Measurements from ENCODE around the gene EIPR1.

EIPR1 gene

DNA sequence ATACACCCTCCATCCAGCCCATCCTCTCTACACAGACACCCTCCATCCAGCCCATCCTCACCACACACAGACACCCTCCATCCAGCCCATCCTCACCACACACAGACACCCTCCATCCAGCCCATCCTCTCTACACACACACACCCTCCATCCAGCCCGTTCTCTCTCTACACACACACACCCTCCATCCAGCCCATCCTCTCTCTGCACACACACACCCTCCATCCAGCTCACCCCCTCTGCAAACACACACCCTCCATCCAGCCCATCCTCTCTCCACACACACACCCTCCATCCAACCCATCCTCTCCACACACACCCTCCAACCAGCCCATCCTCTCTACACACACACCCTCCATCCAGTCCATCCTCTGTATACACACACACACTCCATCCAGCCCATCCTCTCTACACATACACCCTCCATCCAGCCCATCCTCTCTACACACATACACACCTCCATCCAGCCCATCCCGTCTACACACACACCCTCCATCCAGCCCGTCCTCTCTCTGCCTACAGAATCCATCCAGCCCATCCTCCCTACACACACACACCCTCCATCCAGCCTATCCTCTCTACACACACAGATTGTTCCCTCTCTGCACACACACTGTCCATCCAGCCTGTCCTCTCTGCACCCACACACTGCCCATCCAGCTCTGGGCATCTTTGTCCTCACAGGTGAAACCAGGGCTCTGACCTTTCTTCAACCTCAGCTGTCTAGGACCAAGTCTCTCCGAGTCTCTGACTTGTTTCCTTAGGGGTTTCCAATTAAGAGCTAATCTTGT, 81.2 kb downstream of the EIPR1 start:
- Histone ChIP-seq H3K27me3 (ENCODE audit: control insufficient read depth in 1 of 2, insufficient read depth in 2 of 2, low read length in 2 of 2) (no peaks in the 10 kb centered on the region), H3K9ac (ENCODE audit: low read length in 2 of 2) (no peak overlapping the region), H3K27ac (ENCODE audit: low read length) (no peak overlapping the region), H3K9me3 (ENCODE audit: control insufficient read depth in 2 of 2, low read length in 2 of 2) (no peaks in the 10 kb centered on the region), H3K4me3 (ENCODE audit: low read length in 2 of 2) (no peak overlapping the region), H3K36me3 (ENCODE audit: control insufficient read depth in 2 of 2, insufficient read depth in 2 of 2, low read length in 2 of 2) (no peaks in the 10 kb centered on the region), H3K4me1 (ENCODE audit: control insufficient read depth, insufficient read depth, low read length) (no peaks in the 10 kb centered on the region)

DNA sequence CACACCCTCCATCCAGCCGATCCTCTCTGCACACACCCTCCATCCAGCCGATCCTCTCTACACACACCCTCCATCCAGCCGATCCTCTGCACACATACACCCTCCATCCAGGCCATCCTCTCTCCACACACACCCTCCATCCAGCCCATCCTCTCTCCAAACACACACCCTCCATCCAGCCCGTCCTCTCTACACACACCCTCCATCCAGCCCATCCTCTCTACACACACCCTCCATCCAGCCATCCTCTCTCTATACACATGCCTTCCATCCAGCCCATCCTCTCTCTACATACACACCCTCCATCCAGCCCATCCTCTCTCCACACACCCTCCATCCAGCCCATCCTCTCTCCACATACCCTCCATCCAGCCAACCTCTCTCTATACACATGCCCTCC, 83.1 kb downstream of the EIPR1 start:
- no peaks in the 10 kb centered on the region for H3K27me3 ChIP-seq (ENCODE audit: control insufficient read depth in 1 of 2, insufficient read depth in 2 of 2, low read length in 2 of 2)
- no peaks in the 10 kb centered on the region for H3K9me3 ChIP-seq (ENCODE audit: control insufficient read depth in 2 of 2, low read length in 2 of 2)
- H3K4me1 ChIP-seq (ENCODE audit: control insufficient read depth, insufficient read depth, low read length): no peaks in the 10 kb centered on the region
- no peaks in the 10 kb centered on the region for H3K36me3 ChIP-seq (ENCODE audit: control insufficient read depth in 2 of 2, insufficient read depth in 2 of 2, low read length in 2 of 2)
- no peak overlapping the region for H3K9ac ChIP-seq (ENCODE audit: low read length in 2 of 2)
- H3K4me3 ChIP-seq (ENCODE audit: low read length in 2 of 2): no peak overlapping the region
- H3K27ac ChIP-seq (ENCODE audit: low read length): no peak overlapping the region

DNA sequence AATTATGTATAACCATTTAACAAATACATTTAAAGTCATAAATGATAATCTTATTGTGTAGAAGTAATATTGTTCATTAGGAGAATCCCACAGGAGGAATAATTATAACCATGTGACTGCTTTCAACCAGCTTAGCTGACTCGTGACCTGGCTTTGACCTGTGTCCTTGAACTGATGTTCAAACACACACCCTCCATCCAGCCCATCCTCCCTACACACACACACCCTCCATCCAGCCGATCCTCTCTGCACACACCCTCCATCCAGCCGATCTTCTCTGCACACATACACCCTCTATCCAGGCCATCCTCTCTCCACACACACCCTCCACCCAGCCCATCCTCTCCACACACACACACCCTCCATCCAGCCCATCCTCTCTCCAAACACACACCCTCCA, 83.5 kb downstream of the EIPR1 start:
- Histone ChIP-seq H3K9me3 (ENCODE audit: control insufficient read depth in 2 of 2, low read length in 2 of 2) (no peaks in the 10 kb centered on the region), H3K4me3 (ENCODE audit: low read length in 2 of 2) (no peak overlapping the region), H3K9ac (ENCODE audit: low read length in 2 of 2) (no peak overlapping the region), H3K27me3 (ENCODE audit: control insufficient read depth in 1 of 2, insufficient read depth in 2 of 2, low read length in 2 of 2) (no peaks in the 10 kb centered on the region), H3K36me3 (ENCODE audit: control insufficient read depth in 2 of 2, insufficient read depth in 2 of 2, low read length in 2 of 2) (no peaks in the 10 kb centered on the region), H3K27ac (ENCODE audit: low read length) (no peak overlapping the region), H3K4me1 (ENCODE audit: control insufficient read depth, insufficient read depth, low read length) (no peaks in the 10 kb centered on the region)

DNA sequence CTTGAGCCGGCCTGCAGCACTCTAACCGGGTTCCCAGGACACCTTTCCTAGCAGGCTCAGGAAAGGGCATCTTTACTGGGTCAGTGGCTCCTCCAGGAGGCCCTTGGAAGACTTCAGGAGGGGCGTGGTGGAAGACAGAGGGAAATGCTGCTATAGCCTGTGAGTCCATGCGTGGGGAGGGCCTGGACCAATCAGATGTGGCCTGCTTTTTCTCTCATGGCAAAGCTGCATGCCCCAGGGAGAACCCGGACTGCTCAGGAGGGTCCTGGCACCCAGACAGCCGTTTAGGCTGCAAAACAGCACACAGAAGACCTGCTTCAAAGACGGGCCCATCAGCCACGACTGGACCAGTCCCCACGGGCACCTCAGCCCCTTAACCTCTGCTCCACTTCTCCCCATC, 84.4 kb downstream of the EIPR1 start:
- H3K27me3 ChIP-seq (ENCODE audit: control insufficient read depth in 1 of 2, insufficient read depth in 2 of 2, low read length in 2 of 2): no peaks in the 10 kb centered on the region
- no peak overlapping the region for H3K9ac ChIP-seq (ENCODE audit: low read length in 2 of 2)
- no peaks in the 10 kb centered on the region for H3K36me3 ChIP-seq (ENCODE audit: control insufficient read depth in 2 of 2, insufficient read depth in 2 of 2, low read length in 2 of 2)
- H3K4me1 ChIP-seq (ENCODE audit: control insufficient read depth, insufficient read depth, low read length): no peaks in the 10 kb centered on the region
- no peak overlapping the region for H3K27ac ChIP-seq (ENCODE audit: low read length)
- no peak overlapping the region for H3K4me3 ChIP-seq (ENCODE audit: low read length in 2 of 2)
- no peaks in the 10 kb centered on the region for H3K9me3 ChIP-seq (ENCODE audit: control insufficient read depth in 2 of 2, low read length in 2 of 2)

DNA sequence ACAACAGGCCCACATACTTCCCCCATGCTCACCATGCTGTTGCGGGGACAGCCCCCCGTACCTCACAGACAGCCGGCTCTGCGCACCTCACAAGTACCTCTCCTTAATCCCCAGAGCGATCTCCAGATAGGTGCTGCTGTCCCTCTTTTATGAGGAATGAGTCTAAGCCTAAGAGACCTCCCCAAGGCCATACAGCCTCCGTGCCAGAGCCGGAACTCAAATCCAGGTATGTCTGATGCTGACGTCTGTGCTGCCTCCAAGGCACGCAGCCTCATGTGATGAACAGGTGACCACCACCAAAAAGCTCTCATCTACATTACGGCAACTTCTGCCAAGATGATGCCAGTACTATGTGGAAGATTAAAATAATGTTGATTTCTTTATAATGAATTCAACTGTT, 85.2 kb downstream of the EIPR1 start:
- Histone ChIP-seq H3K27me3 (ENCODE audit: control insufficient read depth in 1 of 2, insufficient read depth in 2 of 2, low read length in 2 of 2) (no peaks in the 10 kb centered on the region), H3K4me1 (ENCODE audit: control insufficient read depth, insufficient read depth, low read length) (no peaks in the 10 kb centered on the region), H3K36me3 (ENCODE audit: control insufficient read depth in 2 of 2, insufficient read depth in 2 of 2, low read length in 2 of 2) (no peaks in the 10 kb centered on the region), H3K27ac (ENCODE audit: low read length) (no peak overlapping the region), H3K9ac (ENCODE audit: low read length in 2 of 2) (no peak overlapping the region), H3K9me3 (ENCODE audit: control insufficient read depth in 2 of 2, low read length in 2 of 2) (no peaks in the 10 kb centered on the region), H3K4me3 (ENCODE audit: low read length in 2 of 2) (no peak overlapping the region)

DNA sequence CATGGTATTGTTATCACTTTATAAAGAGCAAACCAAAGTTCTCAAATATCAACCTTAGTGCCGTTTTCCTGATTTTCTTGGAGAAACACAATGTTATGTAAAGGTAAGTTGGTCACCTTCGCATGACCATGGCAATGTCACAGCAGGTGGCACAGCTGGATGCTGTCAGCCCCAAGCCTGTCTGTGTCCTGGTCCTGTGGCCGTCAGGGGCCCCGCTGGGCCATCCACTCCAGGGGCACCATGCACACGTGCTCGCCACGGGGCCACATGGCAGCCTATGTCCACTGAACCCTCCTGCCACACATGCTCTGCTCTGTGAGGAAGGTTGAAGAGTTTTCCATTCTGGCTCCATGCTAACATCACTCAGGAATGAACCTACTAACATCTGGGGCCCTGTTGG, 85.9 kb downstream of the EIPR1 start:
- Histone ChIP-seq H3K9ac (ENCODE audit: low read length in 2 of 2) (no peak overlapping the region), H3K9me3 (ENCODE audit: control insufficient read depth in 2 of 2, low read length in 2 of 2) (no peaks in the 10 kb centered on the region), H3K27ac (ENCODE audit: low read length) (no peak overlapping the region), H3K4me3 (ENCODE audit: low read length in 2 of 2) (no peak overlapping the region), H3K27me3 (ENCODE audit: control insufficient read depth in 1 of 2, insufficient read depth in 2 of 2, low read length in 2 of 2) (no peaks in the 10 kb centered on the region), H3K36me3 (ENCODE audit: control insufficient read depth in 2 of 2, insufficient read depth in 2 of 2, low read length in 2 of 2) (no peaks in the 10 kb centered on the region), H3K4me1 (ENCODE audit: control insufficient read depth, insufficient read depth, low read length) (no peaks in the 10 kb centered on the region)

DNA sequence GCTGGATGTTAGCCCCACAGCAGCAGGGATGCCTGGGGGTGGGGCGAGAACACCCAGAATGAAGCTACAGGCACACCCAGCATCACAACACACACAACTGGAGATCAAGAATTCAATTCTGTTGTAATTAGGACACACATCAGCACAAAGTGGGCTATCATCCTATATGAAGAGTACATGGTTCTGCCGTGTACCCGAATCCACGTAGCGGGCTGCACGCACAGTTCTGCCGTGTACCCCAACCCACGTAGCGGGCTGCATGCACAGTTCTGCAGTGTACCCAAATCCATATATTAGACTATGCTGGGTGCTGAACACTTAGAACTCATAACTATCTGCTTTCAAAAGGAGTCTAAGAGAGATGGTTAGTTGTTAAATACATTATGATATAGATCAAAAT, 86.5 kb downstream of the EIPR1 start:
- H3K27ac ChIP-seq (ENCODE audit: low read length): no peak overlapping the region

DNA sequence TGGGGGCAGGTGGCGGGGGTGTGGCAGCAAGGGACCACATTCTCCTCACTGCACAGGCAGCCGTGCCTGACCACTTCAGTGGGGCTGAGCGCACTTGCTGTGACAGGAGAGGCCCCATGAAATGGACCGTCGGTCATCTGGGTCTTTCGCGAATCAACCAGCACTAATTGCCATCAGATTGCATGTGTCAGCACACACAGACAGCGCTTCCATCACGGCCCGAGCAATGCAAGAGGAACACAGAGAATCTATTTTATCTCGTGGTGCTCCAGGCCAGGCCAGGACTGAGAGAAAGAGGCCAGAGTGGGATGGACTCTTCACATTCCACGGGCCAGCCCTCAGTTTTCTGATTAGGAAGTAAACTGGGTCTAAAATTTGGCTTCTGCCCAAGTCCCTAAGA, 87.0 kb downstream of the EIPR1 start:
- Histone ChIP-seq H3K4me1 (ENCODE audit: control insufficient read depth, insufficient read depth, low read length) (no peaks in the 10 kb centered on the region), H3K9me3 (ENCODE audit: control insufficient read depth in 2 of 2, low read length in 2 of 2) (no peaks in the 10 kb centered on the region), H3K27me3 (ENCODE audit: control insufficient read depth in 1 of 2, insufficient read depth in 2 of 2, low read length in 2 of 2) (no peaks in the 10 kb centered on the region), H3K27ac (ENCODE audit: low read length) (no peak overlapping the region), H3K36me3 (ENCODE audit: control insufficient read depth in 2 of 2, insufficient read depth in 2 of 2, low read length in 2 of 2) (no peaks in the 10 kb centered on the region), H3K9ac (ENCODE audit: low read length in 2 of 2) (no peak overlapping the region), H3K4me3 (ENCODE audit: low read length in 2 of 2) (no peak overlapping the region)

More for the DNA sequence above, 86.5 kb downstream of the EIPR1 start:
- Histone ChIP-seq H3K36me3 (ENCODE audit: control insufficient read depth in 2 of 2, insufficient read depth in 2 of 2, low read length in 2 of 2) (no peaks in the 10 kb centered on the region), H3K9me3 (ENCODE audit: control insufficient read depth in 2 of 2, low read length in 2 of 2) (no peaks in the 10 kb centered on the region), H3K4me1 (ENCODE audit: control insufficient read depth, insufficient read depth, low read length) (no peaks in the 10 kb centered on the region), H3K9ac (ENCODE audit: low read length in 2 of 2) (no peak overlapping the region), H3K4me3 (ENCODE audit: low read length in 2 of 2) (no peak overlapping the region), H3K27me3 (ENCODE audit: control insufficient read depth in 1 of 2, insufficient read depth in 2 of 2, low read length in 2 of 2) (no peaks in the 10 kb centered on the region)

DNA sequence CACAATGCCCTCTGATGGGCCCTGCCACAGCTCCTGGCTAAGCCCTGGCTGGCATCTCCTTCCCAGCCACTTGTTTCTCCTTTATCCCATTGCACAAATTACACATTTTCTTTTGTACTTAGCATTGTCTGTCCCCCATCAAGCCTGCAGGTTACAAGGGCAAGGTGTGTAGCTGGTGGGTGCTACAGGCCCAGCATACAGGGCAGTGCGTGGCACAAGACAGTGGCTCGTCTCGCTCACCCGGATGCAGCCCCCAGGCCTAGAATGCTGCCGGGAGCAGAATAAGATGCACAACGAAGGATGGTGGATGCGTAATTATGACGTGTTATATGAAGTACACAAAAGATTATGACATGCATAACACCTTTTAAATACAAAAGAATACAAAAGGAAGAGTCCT, 87.6 kb downstream of the EIPR1 start:
- H3K9ac ChIP-seq (ENCODE audit: low read length in 2 of 2): no peak overlapping the region
- no peaks in the 10 kb centered on the region for H3K4me1 ChIP-seq (ENCODE audit: control insufficient read depth, insufficient read depth, low read length)
- no peak overlapping the region for H3K4me3 ChIP-seq (ENCODE audit: low read length in 2 of 2)
- no peak overlapping the region for H3K27ac ChIP-seq (ENCODE audit: low read length)
- H3K36me3 ChIP-seq (ENCODE audit: control insufficient read depth in 2 of 2, insufficient read depth in 2 of 2, low read length in 2 of 2): no peaks in the 10 kb centered on the region
- no peaks in the 10 kb centered on the region for H3K9me3 ChIP-seq (ENCODE audit: control insufficient read depth in 2 of 2, low read length in 2 of 2)
- no peaks in the 10 kb centered on the region for H3K27me3 ChIP-seq (ENCODE audit: control insufficient read depth in 1 of 2, insufficient read depth in 2 of 2, low read length in 2 of 2)

DNA sequence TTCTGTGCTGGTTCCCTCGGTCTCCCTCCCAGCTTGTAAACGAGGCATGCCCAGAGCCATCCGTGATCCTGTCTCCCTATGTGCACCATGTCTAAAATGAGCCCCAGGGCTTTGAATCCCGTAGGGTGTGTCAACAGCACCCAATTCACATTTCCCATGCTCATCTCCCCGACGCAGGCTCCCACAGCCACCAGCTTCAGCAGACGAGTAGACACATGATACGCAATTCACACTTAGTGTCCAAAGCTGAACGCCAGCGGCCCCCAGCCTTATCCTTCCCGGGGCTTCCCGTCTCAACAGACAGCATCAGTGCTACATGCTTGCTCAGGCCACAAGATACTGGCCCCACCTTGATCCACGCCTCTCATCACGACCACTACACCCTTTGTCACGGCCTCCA, 88.1 kb downstream of the EIPR1 start:
- Histone ChIP-seq H3K36me3 (ENCODE audit: control insufficient read depth in 2 of 2, insufficient read depth in 2 of 2, low read length in 2 of 2) (no peaks in the 10 kb centered on the region), H3K4me1 (ENCODE audit: control insufficient read depth, insufficient read depth, low read length) (no peaks in the 10 kb centered on the region), H3K9ac (ENCODE audit: low read length in 2 of 2) (no peak overlapping the region), H3K27me3 (ENCODE audit: control insufficient read depth in 1 of 2, insufficient read depth in 2 of 2, low read length in 2 of 2) (no peaks in the 10 kb centered on the region), H3K4me3 (ENCODE audit: low read length in 2 of 2) (no peak overlapping the region), H3K27ac (ENCODE audit: low read length) (no peak overlapping the region), H3K9me3 (ENCODE audit: control insufficient read depth in 2 of 2, low read length in 2 of 2) (no peaks in the 10 kb centered on the region)

DNA sequence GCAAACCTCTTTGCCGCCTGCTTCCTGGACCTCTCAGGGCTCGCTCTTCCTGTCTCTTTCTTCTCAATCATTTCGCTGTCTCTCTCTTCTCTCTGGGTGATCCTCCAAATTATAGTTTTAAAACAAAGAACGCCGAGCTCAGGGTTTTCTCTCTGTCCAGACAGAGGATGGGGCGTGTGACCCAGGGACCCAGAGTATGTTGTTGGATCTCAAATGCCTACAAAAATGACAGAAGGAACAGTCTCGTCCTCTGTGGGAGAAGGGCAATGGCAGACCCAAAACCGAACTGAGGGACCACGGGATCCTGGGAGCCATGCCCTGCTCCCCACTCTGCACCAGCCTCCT, 88.5 kb downstream of the EIPR1 start:
- H3K27me3 ChIP-seq (ENCODE audit: control insufficient read depth in 1 of 2, insufficient read depth in 2 of 2, low read length in 2 of 2): no peaks in the 10 kb centered on the region
- no peak overlapping the region for H3K27ac ChIP-seq (ENCODE audit: low read length)
- no peaks in the 10 kb centered on the region for H3K9me3 ChIP-seq (ENCODE audit: control insufficient read depth in 2 of 2, low read length in 2 of 2)
- H3K9ac ChIP-seq (ENCODE audit: low read length in 2 of 2): no peak overlapping the region
- H3K4me1 ChIP-seq (ENCODE audit: control insufficient read depth, insufficient read depth, low read length): no peaks in the 10 kb centered on the region
- no peak overlapping the region for H3K4me3 ChIP-seq (ENCODE audit: low read length in 2 of 2)
- H3K36me3 ChIP-seq (ENCODE audit: control insufficient read depth in 2 of 2, insufficient read depth in 2 of 2, low read length in 2 of 2): no peaks in the 10 kb centered on the region
